ENCODE data around the gene GJA8. TPM values are rescaled to one million over a fixed set of nuclear protein-coding genes. Genes with fewer than 3 reads are reported as not detected.

The GJA8 gene
- total RNA-seq, 1 donor from 2014 or later, result not detected

- Mint-ChIP-seq H3K9me3 (peaks cover 10% of the 10 kb centered on the region), H3K4me3 (no peak overlapping the region), H3K27ac (no peak overlapping the region), H3K36me3 (no peaks in the 10 kb centered on the region), H3K27me3 (ENCODE audit: low read depth) (no peaks in the 10 kb centered on the region), H3K4me1 (no peaks in the 10 kb centered on the region)
- TF ChIP-seq, protein P1, sequence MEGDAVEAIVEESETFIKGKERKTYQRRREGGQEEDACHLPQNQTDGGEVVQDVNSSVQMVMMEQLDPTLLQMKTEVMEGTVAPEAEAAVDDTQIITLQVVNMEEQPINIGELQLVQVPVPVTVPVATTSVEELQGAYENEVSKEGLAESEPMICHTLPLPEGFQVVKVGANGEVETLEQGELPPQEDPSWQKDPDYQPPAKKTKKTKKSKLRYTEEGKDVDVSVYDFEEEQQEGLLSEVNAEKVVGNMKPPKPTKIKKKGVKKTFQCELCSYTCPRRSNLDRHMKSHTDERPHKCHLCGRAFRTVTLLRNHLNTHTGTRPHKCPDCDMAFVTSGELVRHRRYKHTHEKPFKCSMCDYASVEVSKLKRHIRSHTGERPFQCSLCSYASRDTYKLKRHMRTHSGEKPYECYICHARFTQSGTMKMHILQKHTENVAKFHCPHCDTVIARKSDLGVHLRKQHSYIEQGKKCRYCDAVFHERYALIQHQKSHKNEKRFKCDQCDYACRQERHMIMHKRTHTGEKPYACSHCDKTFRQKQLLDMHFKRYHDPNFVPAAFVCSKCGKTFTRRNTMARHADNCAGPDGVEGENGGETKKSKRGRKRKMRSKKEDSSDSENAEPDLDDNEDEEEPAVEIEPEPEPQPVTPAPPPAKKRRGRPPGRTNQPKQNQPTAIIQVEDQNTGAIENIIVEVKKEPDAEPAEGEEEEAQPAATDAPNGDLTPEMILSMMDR (IDR thresholded peaks at IDR 0.05; ENCODE audit: unreplicated experiment), result no peak
- no peak for DNase-seq (ENCODE audit: low spot score in 2 of 2, unreplicated experiment in 2 of 2)
Observed at GRCh38 chr1:147882535-147882934, 20.1 kb upstream of the GJA8 start.

DNA sequence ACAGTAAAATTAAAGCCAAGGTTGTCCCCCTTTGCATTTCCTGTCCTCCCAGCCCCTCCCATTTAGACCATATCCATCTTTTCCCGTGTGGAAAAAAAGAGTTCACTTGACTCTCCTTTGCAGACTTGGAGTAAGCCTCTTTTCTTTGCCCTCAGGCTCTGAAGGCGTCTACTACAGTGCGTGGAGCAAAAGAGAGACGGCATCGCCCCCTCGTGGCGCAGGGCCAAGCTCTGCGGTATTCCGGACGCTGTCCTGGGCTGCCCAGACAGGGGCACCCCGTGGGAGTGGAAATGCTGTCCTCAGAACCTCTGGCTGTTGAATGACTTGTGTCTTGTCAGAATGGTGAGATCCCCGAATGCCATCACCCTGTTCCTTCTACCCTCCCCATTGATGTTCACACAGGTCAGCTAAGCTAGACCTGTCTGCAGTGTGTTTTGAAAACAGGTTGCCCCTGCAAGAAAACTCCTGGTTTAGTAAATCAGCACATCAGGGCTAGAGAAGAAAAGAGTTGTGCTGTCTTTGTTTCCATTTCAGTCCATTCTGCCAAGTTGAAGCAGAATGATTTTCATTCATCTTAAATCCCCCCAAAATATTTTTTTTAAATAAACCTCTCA lies 12.3 kb upstream of the GJA8 start:
- H3K4me1 Mint-ChIP-seq, result peaks cover 9% of the 10 kb centered on the region
- peaks cover 6% of the 10 kb centered on the region for H3K27me3 Mint-ChIP-seq (ENCODE audit: low read depth)
- no peaks in the 10 kb centered on the region for H3K36me3 Mint-ChIP-seq
- H3K9me3 Mint-ChIP-seq, result no peaks in the 10 kb centered on the region
- no peak overlapping the region for H3K4me3 Mint-ChIP-seq
- peak; percentile 71 to 89 for DNase-seq (ENCODE audit: low spot score in 2 of 2, unreplicated experiment in 2 of 2)
- TF ChIP-seq, protein P1 (IDR thresholded peaks at IDR 0.05; ENCODE audit: unreplicated experiment), result peak; percentile 66
- no peak overlapping the region for H3K27ac Mint-ChIP-seq

- Mint-ChIP-seq H3K4me3 (no peak overlapping the region), H3K4me1 (peaks cover 9% of the 10 kb centered on the region), H3K27ac (no peak overlapping the region), H3K9me3 (no peaks in the 10 kb centered on the region), H3K27me3 (ENCODE audit: low read depth) (peaks cover 6% of the 10 kb centered on the region), H3K36me3 (no peaks in the 10 kb centered on the region)
- TF ChIP-seq, protein P1 (IDR thresholded peaks at IDR 0.05; ENCODE audit: unreplicated experiment), result no peak
- DNase-seq (ENCODE audit: low spot score in 2 of 2, unreplicated experiment in 2 of 2), result no peak
Observed at GRCh38 chr1:147891088-147891487, 11.5 kb upstream of the GJA8 start.

DNA sequence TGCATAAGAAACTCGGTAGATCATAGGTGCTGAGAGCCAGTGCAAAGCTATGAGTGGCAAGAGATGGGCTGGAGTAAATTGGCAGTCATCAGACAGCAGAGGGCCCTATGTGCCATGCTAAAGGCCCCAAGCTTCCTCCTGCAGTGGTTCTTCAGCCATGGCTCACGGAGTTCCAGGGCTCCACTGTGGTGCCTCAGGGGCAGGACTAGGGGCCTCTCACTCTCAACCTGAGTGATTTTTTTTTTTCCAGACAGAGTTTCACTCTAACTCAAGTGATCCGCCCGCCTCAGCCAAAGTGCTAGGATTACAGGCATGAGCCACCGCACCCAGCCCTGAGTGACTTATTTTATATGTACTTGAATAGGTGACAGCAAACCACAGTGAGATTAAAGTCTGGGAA lies 10.4 kb upstream of the GJA8 start:
- TF ChIP-seq, protein P1 (IDR thresholded peaks at IDR 0.05; ENCODE audit: unreplicated experiment), result no peak
- DNase-seq (ENCODE audit: low spot score in 2 of 2, unreplicated experiment in 2 of 2), result no peak

GRCh38 chr1:147892731-147893214 lies 9.8 kb upstream of the GJA8 start:
- TF ChIP-seq, protein P1 (IDR thresholded peaks at IDR 0.05; ENCODE audit: unreplicated experiment), result peak; percentile 94
- Mint-ChIP-seq H3K36me3 (no peaks in the 10 kb centered on the region), H3K9me3 (no peaks in the 10 kb centered on the region), H3K27ac (no peak overlapping the region), H3K27me3 (ENCODE audit: low read depth) (peaks cover 6% of the 10 kb centered on the region), H3K4me1 (peaks cover 24% of the 10 kb centered on the region), H3K4me3 (no peak overlapping the region)
- no peak for DNase-seq (ENCODE audit: low spot score in 2 of 2, unreplicated experiment in 2 of 2)

More for the DNA sequence above, 10.4 kb upstream of the GJA8 start:
- Mint-ChIP-seq H3K9me3 (no peaks in the 10 kb centered on the region), H3K4me3 (no peak overlapping the region), H3K4me1 (peaks cover 18% of the 10 kb centered on the region), H3K36me3 (no peaks in the 10 kb centered on the region), H3K27ac (no peak overlapping the region), H3K27me3 (ENCODE audit: low read depth) (peaks cover 6% of the 10 kb centered on the region)
